OCI-LY1 (cell line): ENCODE measurements around the gene EIF2S1.

ENCODE experiments used
- H2AFZ ChIP-seq: fragments of 200-600 bp; sonication (generic), shearing (Covaris generic); 2 replicates; pipeline ENCODE4 v1.6.0; 2014; ENCODE audit warnings: antibody characterized with exemption, mild to moderate bottlenecking, low read length
- H3F3A ChIP-seq: fragments of 200-600 bp; sonication (generic), shearing (Covaris generic); 2 replicates; pipeline ENCODE4 v1.6.0; 2014; ENCODE audit warnings: mild to moderate bottlenecking, antibody characterized with exemption, low read length, moderate library complexity; ENCODE audit not compliant: insufficient read depth
- H3K27ac ChIP-seq: fragments of 200-600 bp; sonication (generic); 2 replicates; pipeline ENCODE4 v1.5.1; 2014; ENCODE audit warnings: low read length, mixed run types, mild to moderate bottlenecking, low read depth; ENCODE audit not compliant: poor library complexity, severe bottlenecking
- H3K27me3 ChIP-seq: fragments of 200-600 bp; sonication (generic); 2 replicates; pipeline ENCODE4 v1.6.0; 2014; ENCODE audit warnings: antibody characterized with exemption, mild to moderate bottlenecking, low read length, moderate library complexity; ENCODE audit not compliant: insufficient read depth
- H3K36me3 ChIP-seq: fragments of 200-600 bp; sonication (generic); 2 replicates; pipeline ENCODE4 v1.6.1; 2014; ENCODE audit warnings: mild to moderate bottlenecking, antibody characterized with exemption, low read length, moderate library complexity, mixed read lengths; ENCODE audit not compliant: insufficient read depth
- H3K4me1 ChIP-seq: fragments of 200-600 bp; sonication (generic); 2 replicates; pipeline ENCODE4 v1.5.1; 2014; ENCODE audit warnings: mild to moderate bottlenecking, low read length, moderate library complexity; ENCODE audit not compliant: insufficient read depth, severe bottlenecking
- H3K4me2 ChIP-seq: fragments of 200-600 bp; sonication (generic), shearing (Covaris generic); 2 replicates; pipeline ENCODE4 v1.6.1; 2014; ENCODE audit warnings: low read length
- H3K4me3 ChIP-seq: fragments of 200-600 bp; sonication (generic); 2 replicates; pipeline ENCODE4 v1.5.1; 2014; ENCODE audit warnings: low read length, low read depth, mild to moderate bottlenecking, mixed read lengths; ENCODE audit not compliant: poor library complexity, severe bottlenecking
- H3K79me2 ChIP-seq: fragments of 200-600 bp; shearing (Covaris generic); 2 replicates; pipeline ENCODE4 v1.6.1; 2016; ENCODE audit warnings: mixed run types, low read length, mixed read lengths; ENCODE audit not compliant: insufficient read depth
- H3K9ac ChIP-seq: fragments of 200-600 bp; sonication (generic), shearing (Covaris generic); 2 replicates; pipeline ENCODE4 v1.6.1; 2014; ENCODE audit warnings: mild to moderate bottlenecking, low read length, mixed read lengths
- H3K9me2 ChIP-seq: fragments of 200-600 bp; sonication (generic), shearing (Covaris generic); 2 replicates; pipeline ENCODE4 v1.6.1; 2014; ENCODE audit warnings: low read depth, mild to moderate bottlenecking, low read length, mixed read lengths
- H3K9me3 ChIP-seq: fragments of 200-600 bp; shearing (Covaris generic); 2 replicates; pipeline ENCODE4 v1.6.1; 2014; ENCODE audit warnings: low read length, mixed read lengths
- H4K20me1 ChIP-seq: fragments of 200-600 bp; sonication (generic), shearing (Covaris generic); 2 replicates; pipeline ENCODE4 v1.6.0; 2016; ENCODE audit warnings: mild to moderate bottlenecking, low read length; ENCODE audit not compliant: insufficient read depth
- CTCF ChIP-seq: fragments of 200-600 bp; sonication (generic), shearing (Covaris generic); IDR thresholded peaks from 2 replicates; pipeline ENCODE4 v1.5.1; 2017; ENCODE audit warnings: mild to moderate bottlenecking, antibody characterized with exemption, low read length, moderate library complexity, mixed read lengths
- EZH2 ChIP-seq: fragments of 200-600 bp; sonication (generic), shearing (Covaris generic); IDR thresholded peaks from 2 replicates; pipeline ENCODE4 v1.8.0; 2017; ENCODE audit warnings: borderline replicate concordance, mixed run types, mild to moderate bottlenecking, antibody characterized with exemption, low read length, moderate library complexity, mixed read lengths

The EIF2S1 gene

GRCh38 chr14:67426161-67426560 is 66.0 kb downstream of the EIF2S1 start:
- H3K4me1 ChIP-seq, result no peaks in the 10 kb centered on the region
- no peak overlapping the region for H3K4me3 ChIP-seq
- H3K9ac ChIP-seq, result no peak overlapping the region
- no peak overlapping the region for H3K4me2 ChIP-seq
- no peak overlapping the region for H2AFZ ChIP-seq
- H3K27ac ChIP-seq, result no peak overlapping the region
- TF ChIP-seq EZH2 (no peak), CTCF (no peak)
- no peaks in the 10 kb centered on the region for H4K20me1 ChIP-seq
- H3K27me3 ChIP-seq, result 0 out of 2 replicates have a peak, but pooled peaks cover 2% of the 10 kb centered on the region
- H3K36me3 ChIP-seq, result no peaks in the 10 kb centered on the region
- H3K9me3 ChIP-seq, result no peaks in the 10 kb centered on the region
- H3K9me2 ChIP-seq, result no peaks in the 10 kb centered on the region
- H3K79me2 ChIP-seq, result no peaks in the 10 kb centered on the region
- H3F3A ChIP-seq, result no peaks in the 10 kb centered on the region

DNA sequence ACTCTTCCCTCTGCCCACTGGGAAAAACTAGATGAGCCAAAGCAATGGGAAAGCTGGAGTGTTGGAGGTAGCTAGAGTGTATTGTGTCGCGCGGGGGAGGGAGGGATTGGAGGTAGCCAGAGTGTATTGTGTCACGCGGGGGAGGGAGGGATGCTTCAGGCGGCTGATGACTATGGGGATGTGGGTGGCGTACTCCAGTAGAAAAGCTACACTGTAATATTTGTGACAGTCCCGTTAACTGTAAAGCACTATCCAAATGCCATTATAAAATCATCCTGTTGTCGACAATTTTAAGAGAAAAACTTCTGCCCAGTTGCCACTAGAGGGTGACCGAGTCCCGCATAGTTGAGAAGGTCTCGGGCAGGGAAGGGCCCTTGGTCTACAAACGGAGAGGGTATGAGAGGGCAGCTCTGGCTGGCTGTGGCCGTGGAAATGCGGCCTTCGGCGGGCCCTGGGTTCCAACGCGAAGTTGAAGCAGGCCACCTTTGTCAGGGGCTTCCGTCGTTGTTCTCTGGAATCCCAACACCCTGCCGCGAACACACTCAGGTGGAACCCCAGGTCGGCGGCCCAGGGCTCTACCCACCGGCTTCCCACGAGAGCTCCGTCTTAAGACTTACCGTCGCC is 67.0 kb downstream of the EIF2S1 start:
- H3K27me3 ChIP-seq, result 0 out of 2 replicates have a peak, but pooled peaks cover 2% of the 10 kb centered on the region
- no peaks in the 10 kb centered on the region for H3K79me2 ChIP-seq
- no peaks in the 10 kb centered on the region for H3K36me3 ChIP-seq
- TF ChIP-seq EZH2 (no peak), CTCF (peak; percentile 81)
- no peak overlapping the region for H3K4me3 ChIP-seq
- H3K4me2 ChIP-seq, result peak overlapping the region; percentile 12; the same call in 1 of the 2 replicates
- H3K9ac ChIP-seq, result no peak overlapping the region
- H3K9me2 ChIP-seq, result no peaks in the 10 kb centered on the region
- H2AFZ ChIP-seq, result no peak overlapping the region
- H3K4me1 ChIP-seq, result no peaks in the 10 kb centered on the region
- H3K9me3 ChIP-seq, result no peaks in the 10 kb centered on the region
- no peaks in the 10 kb centered on the region for H3F3A ChIP-seq
- H4K20me1 ChIP-seq, result no peaks in the 10 kb centered on the region
- no peak overlapping the region for H3K27ac ChIP-seq

DNA sequence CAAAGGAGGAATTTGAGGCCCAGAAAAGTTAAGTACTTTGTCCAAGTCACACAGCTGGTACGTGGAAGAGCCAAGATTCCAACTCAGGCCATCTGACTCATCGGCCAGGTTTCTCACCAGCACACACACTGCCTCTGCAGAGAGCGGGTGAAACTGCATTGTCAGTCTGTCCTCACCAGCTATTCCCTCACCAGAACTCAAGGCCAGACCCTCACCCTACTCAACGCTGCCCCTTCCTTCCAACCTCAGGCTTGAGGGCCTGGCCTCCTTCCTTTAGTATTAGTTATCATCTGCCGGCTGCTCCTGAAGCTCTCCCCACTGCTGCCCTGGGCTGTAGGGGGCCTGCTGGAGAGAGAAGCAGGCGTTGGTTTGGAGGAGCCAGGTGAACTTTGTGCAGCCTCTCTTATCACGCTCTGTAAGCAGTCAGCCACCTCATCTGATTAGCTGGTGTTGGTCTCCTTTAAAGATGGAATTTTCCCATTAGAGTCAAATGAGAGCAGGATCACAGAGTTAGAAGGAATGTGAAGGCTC is 68.4 kb downstream of the EIF2S1 start:
- Histone ChIP-seq H3K27me3 (0 out of 2 replicates have a peak, but pooled peaks cover 2% of the 10 kb centered on the region), H3K9me3 (no peaks in the 10 kb centered on the region), H3K4me3 (no peak overlapping the region), H3F3A (no peaks in the 10 kb centered on the region), H3K4me2 (no peak overlapping the region), H3K4me1 (no peaks in the 10 kb centered on the region), H4K20me1 (no peaks in the 10 kb centered on the region), H3K9ac (no peak overlapping the region), H2AFZ (no peak overlapping the region), H3K9me2 (no peaks in the 10 kb centered on the region), H3K27ac (no peak overlapping the region), H3K79me2 (no peaks in the 10 kb centered on the region), H3K36me3 (no peaks in the 10 kb centered on the region)
- no peak for TF ChIP-seq CTCF
- TF ChIP-seq EZH2, result no peak
